Measurements from ENCODE around the gene SLC1A4. TPM values are rescaled to one million over a fixed set of nuclear protein-coding genes. Genes with fewer than 3 reads are reported as not detected.

SLC1A4 gene
- polyA plus RNA-seq, 1 of the 3 experiments (the other 2 are of a cell fraction): 4.4 TPM

GRCh38 chr2:64978514-64979268, 10.5 kb upstream of the SLC1A4 start:
- no peak overlapping the region for H3K4me2 ChIP-seq
- CTCF ChIA-PET: interaction anchor here (0.6 to 1.9 kb wide), 5 partner anchors 10 to 87 kb away, joined by 3 to 5 read pairs (median 3); no protein-coding TSS in a partner anchor

DNA sequence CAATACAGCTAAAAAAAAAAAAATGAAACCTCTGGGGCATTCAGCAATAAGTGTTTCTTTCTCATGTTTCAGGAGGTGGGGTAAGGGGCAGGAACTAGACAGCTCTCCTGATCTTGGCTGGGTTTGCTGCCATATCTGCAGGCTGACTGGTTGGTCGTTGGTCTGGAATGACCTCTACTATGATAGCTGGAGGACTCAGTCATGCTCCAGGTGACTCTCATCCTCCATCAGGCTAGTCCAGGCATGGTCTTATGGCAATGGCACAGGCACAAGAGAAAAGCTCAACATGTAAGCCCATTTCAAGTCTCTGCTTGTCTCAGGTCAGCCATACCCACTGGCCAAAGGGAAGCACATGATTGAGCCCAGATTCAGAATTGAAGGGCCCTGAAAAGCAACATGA, 9.5 kb upstream of the SLC1A4 start:
- Histone ChIP-seq H3F3A (replicated peaks; ENCODE audit: insufficient read depth) (peaks cover 17% of the 10 kb centered on the region), H3K27ac (ENCODE audit: low read depth in 2 of 2, low read length in 1 of 2) (no peak overlapping the region), H3K4me1 (ENCODE audit: control insufficient read depth in 1 of 2, insufficient read depth in 2 of 2, low read depth in 1 of 2, low read length in 1 of 2) (peaks cover 4 to 18% of the 10 kb centered on the region in 2 experiments; a peak in 3 of 4 replicates), H3K79me2 (ENCODE audit: insufficient read depth) (no peaks in the 10 kb centered on the region), H3K27me3 (ENCODE audit: insufficient read depth) (no peaks in the 10 kb centered on the region), H3K9ac (no peak overlapping the region), H3K36me3 (replicated peaks in 1 of 2; ENCODE audit: control insufficient read depth in 1 of 2, insufficient read depth in 2 of 2, low read length in 1 of 2) (no peaks in the 10 kb centered on the region), H4K20me1 (ENCODE audit: insufficient read depth) (no peaks in the 10 kb centered on the region), H3K4me2 (no peak overlapping the region), H3K9me2 (no peaks in the 10 kb centered on the region), H3K4me3 (ENCODE audit: low read depth in 2 of 2, low read length in 1 of 2) (no peak overlapping the region), H3K9me3 (no peaks in the 10 kb centered on the region), H2AFZ (ENCODE audit: low read depth) (no peak overlapping the region)
- DNase-seq: no peak
- 42% methylated on average over 1 of the region's 1 CpG for WGBS (ENCODE audit: low lambda C conversion rate)
- no peak for TF ChIP-seq TAF1 (IDR thresholded peaks at IDR 0.05; ENCODE audit: borderline replicate concordance, low read depth, low read length)
- TF ChIP-seq MEF2A (IDR thresholded peaks at IDR 0.05; ENCODE audit: borderline replicate concordance, low read depth): no peak
- ChIA-PET CTCF (interaction anchor here (1.3 to 1.9 kb wide), 2 partner anchors 9 to 14 kb away, joined by 3 to 5 read pairs; no protein-coding TSS in a partner anchor), POLR2A (interaction anchor here (1.2 kb wide), 1 partner anchor 9 kb away, joined by 8 read pairs; no protein-coding TSS in a partner anchor)

More at GRCh38 chr2:64978514-64979268, 10.5 kb upstream of the SLC1A4 start:
- Histone ChIP-seq H3K79me2 (ENCODE audit: insufficient read depth) (no peaks in the 10 kb centered on the region), H3K9ac (no peak overlapping the region), H4K20me1 (ENCODE audit: insufficient read depth) (no peaks in the 10 kb centered on the region), H2AFZ (ENCODE audit: low read depth) (peak overlapping the region; percentile 0; the same call in 1 of the 2 replicates), H3K9me3 (no peaks in the 10 kb centered on the region), H3K27me3 (ENCODE audit: insufficient read depth) (no peaks in the 10 kb centered on the region), H3K9me2 (no peaks in the 10 kb centered on the region), H3K4me3 (ENCODE audit: low read depth in 2 of 2, low read length in 1 of 2) (no peak overlapping the region), H3F3A (replicated peaks; ENCODE audit: insufficient read depth) (peaks cover 17% of the 10 kb centered on the region), H3K36me3 (replicated peaks in 1 of 2; ENCODE audit: control insufficient read depth in 1 of 2, insufficient read depth in 2 of 2, low read length in 1 of 2) (no peaks in the 10 kb centered on the region), H3K27ac (ENCODE audit: low read depth in 2 of 2, low read length in 1 of 2) (no peak overlapping the region), H3K4me1 (ENCODE audit: control insufficient read depth in 1 of 2, insufficient read depth in 2 of 2, low read depth in 1 of 2, low read length in 1 of 2) (peaks cover 4 to 19% of the 10 kb centered on the region in 2 experiments; a peak in 3 of 4 replicates)
- TF ChIP-seq, protein P1, sequence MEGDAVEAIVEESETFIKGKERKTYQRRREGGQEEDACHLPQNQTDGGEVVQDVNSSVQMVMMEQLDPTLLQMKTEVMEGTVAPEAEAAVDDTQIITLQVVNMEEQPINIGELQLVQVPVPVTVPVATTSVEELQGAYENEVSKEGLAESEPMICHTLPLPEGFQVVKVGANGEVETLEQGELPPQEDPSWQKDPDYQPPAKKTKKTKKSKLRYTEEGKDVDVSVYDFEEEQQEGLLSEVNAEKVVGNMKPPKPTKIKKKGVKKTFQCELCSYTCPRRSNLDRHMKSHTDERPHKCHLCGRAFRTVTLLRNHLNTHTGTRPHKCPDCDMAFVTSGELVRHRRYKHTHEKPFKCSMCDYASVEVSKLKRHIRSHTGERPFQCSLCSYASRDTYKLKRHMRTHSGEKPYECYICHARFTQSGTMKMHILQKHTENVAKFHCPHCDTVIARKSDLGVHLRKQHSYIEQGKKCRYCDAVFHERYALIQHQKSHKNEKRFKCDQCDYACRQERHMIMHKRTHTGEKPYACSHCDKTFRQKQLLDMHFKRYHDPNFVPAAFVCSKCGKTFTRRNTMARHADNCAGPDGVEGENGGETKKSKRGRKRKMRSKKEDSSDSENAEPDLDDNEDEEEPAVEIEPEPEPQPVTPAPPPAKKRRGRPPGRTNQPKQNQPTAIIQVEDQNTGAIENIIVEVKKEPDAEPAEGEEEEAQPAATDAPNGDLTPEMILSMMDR (IDR thresholded peaks at IDR 0.05): peak; percentile 33
- peak; percentile 20; the same call in 1 of the 2 replicates for TF ChIP-seq RAD21 (IDR thresholded peaks at IDR 0.05; ENCODE audit: low read length)
- no peak for TF ChIP-seq TCF12 (IDR thresholded peaks at IDR 0.05)
- TF ChIP-seq FOSL2 (IDR thresholded peaks at IDR 0.05; ENCODE audit: borderline replicate concordance, low read depth): peak; percentile 62; the same call in 1 of the 2 replicates
- TF ChIP-seq RXRA (IDR thresholded peaks at IDR 0.05; ENCODE audit: borderline replicate concordance, low read depth): no peak
- TF ChIP-seq TEAD4 (IDR thresholded peaks at IDR 0.05; ENCODE audit: borderline replicate concordance, insufficient read depth): no peak
- TF ChIP-seq JUND (IDR thresholded peaks at IDR 0.05): peak; percentile 52; the same call in 1 of the 2 replicates
- TF ChIP-seq NFIC (IDR thresholded peaks at IDR 0.05; ENCODE audit: borderline replicate concordance): no peak
- WGBS (ENCODE audit: low lambda C conversion rate): 81% methylated on average over 4 of the region's 4 CpGs
- POLR2A ChIA-PET: no interaction called here
- no peak for DNase-seq

Measured in SK-N-SH (cell line).